SU-DHL-6 (cell line): Measurements from ENCODE around the gene LELP1.

Experiments used
- EZH2phosphoT487 ChIP-seq: fragments of 200-600 bp; sonication (generic), shearing (Covaris generic); conservative IDR thresholded peaks from 2 replicates; pipeline ENCODE4 v1.6.1; 2018; ENCODE audit warnings: mild to moderate bottlenecking, antibody characterized with exemption, low read length, moderate library complexity, mixed read lengths
- TF ChIP-seq, protein P1 (sequence below): fragments of 200-600 bp; sonication (generic); IDR thresholded peaks from one replicate; pipeline ENCODE4 v1.5.1; 2017; ENCODE audit warnings: antibody characterized with exemption, mild to moderate bottlenecking, low read length, moderate library complexity; ENCODE audit not compliant: insufficient read depth, poor library complexity, severe bottlenecking

DNA sequence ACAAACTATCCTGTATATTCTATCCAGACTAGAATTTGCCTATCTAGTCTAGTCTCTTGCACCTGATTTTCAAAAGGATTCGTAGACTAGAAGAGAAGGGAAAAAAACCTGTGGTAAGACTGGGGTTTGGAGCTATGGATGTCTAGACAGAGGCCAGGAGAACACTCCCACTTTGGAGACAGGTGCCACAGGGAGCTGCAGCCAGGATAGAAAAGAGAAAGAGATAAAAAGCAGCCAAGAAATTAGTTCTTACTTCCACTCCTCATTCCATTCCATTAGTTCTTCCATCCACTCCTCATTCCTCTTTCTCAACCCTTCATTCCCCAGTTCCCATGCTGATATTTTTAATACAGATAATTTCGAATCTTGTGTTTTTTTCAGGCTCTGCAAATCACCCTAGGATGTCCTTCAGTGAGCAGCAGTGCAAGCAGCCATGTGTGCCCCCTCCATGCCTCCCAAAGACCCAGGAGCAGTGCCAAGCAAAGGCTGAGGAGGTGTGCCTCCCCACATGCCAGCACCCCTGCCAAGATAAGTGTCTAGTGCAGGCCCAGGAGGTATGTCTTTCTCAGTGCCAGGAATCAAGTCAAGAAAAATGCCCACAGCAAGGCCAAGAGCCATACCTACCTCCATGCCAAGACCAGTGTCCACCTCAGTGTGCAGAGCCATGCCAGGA lies 14.7 kb downstream of the LELP1 start:
- TF ChIP-seq, protein P1, sequence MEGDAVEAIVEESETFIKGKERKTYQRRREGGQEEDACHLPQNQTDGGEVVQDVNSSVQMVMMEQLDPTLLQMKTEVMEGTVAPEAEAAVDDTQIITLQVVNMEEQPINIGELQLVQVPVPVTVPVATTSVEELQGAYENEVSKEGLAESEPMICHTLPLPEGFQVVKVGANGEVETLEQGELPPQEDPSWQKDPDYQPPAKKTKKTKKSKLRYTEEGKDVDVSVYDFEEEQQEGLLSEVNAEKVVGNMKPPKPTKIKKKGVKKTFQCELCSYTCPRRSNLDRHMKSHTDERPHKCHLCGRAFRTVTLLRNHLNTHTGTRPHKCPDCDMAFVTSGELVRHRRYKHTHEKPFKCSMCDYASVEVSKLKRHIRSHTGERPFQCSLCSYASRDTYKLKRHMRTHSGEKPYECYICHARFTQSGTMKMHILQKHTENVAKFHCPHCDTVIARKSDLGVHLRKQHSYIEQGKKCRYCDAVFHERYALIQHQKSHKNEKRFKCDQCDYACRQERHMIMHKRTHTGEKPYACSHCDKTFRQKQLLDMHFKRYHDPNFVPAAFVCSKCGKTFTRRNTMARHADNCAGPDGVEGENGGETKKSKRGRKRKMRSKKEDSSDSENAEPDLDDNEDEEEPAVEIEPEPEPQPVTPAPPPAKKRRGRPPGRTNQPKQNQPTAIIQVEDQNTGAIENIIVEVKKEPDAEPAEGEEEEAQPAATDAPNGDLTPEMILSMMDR, result no peak
- TF ChIP-seq EZH2phosphoT487, result no peak
